ENCODE data around the gene GLI3.

GLI3 gene

GRCh38 chr7:41916450-41916927, 320.5 kb downstream of the GLI3 start:
- TF ChIP-seq CTCF (IDR thresholded peaks at IDR 0.05; ENCODE audit: low read depth, low read length) = no peak

GRCh38 chr7:41915871-41916270, 321.1 kb downstream of the GLI3 start:
- no peak overlapping the region for H3K4me3 ChIP-seq (ENCODE audit: low read depth, low read length)
- TF ChIP-seq CTCF (IDR thresholded peaks at IDR 0.05; ENCODE audit: low read depth, low read length) = no peak

More at GRCh38 chr7:41916450-41916927, 320.5 kb downstream of the GLI3 start:
- no peak overlapping the region for H3K4me3 ChIP-seq (ENCODE audit: low read depth, low read length)

GRCh38 chr7:41912851-41913567, 324.0 kb downstream of the GLI3 start:
- TF ChIP-seq CTCF (IDR thresholded peaks at IDR 0.05; ENCODE audit: low read depth, low read length) = no peak
- no peak overlapping the region for H3K4me3 ChIP-seq (ENCODE audit: low read depth, low read length)

- no peak overlapping the region for H3K4me3 ChIP-seq (ENCODE audit: low read depth, low read length)
- no peak for TF ChIP-seq CTCF (IDR thresholded peaks at IDR 0.05; ENCODE audit: low read depth, low read length)
These were observed 324.6 kb downstream of the GLI3 start for GRCh38 chr7:41912426-41912825.

- no peak overlapping the region for H3K4me3 ChIP-seq (ENCODE audit: low read depth, low read length)
- TF ChIP-seq CTCF (IDR thresholded peaks at IDR 0.05; ENCODE audit: low read depth, low read length) = no peak
These were observed 325.2 kb downstream of the GLI3 start for GRCh38 chr7:41911792-41912191.

Data from WI38 (cell line).